RKO (cell line): ENCODE data around the gene B9D1.

ENCODE experiments used
- DNase-seq: peaks from one replicate; pipeline ENCODE4 v3.0.0-alpha.2; 2016; ENCODE audit warnings: low spot score

The B9D1 gene

GRCh38 chr17:19319771-19320505, 42.6 kb downstream of the B9D1 start:
- no peak for DNase-seq

GRCh38 chr17:19318611-19319010, 43.9 kb downstream of the B9D1 start:
- no peak for DNase-seq

DNA sequence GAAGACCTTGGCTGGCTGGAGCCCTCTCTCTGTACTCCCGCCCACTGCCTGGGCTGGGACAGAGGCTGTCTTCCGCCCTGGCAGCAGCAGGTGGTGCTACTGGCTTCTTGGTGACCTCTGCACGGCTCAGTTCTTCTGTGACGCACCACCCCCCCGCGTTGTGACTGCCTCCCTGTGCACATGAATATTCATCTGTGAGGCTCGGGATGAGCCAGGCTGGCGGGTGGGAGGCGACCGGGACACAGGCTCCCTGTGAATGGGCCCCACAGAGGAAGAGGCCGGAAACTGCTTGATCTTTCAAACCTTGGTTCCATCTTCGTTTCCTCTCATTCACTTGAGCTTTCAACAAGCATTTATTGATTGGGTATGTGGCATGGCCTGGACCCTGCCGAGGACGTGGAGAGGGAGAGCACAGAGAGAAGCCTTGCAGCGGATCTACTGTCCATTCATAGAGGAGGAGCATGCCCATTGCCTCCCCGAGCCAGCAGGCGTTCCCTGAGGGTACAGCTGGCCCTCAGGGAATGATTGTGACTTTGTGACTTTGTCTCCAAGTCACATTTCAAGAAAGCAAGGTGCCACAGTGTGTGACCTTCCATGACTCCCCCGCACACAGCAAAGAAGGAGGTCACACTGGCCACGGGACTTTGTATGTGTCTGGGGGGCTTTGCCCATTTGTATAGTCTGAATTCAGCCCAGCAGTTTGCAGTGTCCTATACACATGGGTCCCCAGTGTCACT, 45.0 kb downstream of the B9D1 start:
- DNase-seq: peak; percentile 12

GRCh38 chr17:19316761-19317358, 45.7 kb downstream of the B9D1 start:
- DNase-seq: no peak

- no peak for DNase-seq
These were observed 47.4 kb downstream of the B9D1 start for GRCh38 chr17:19315104-19315503.

GRCh38 chr17:19313746-19314651, 48.5 kb downstream of the B9D1 start:
- DNase-seq: no peak

GRCh38 chr17:19313066-19313745, 49.3 kb downstream of the B9D1 start:
- no peak for DNase-seq

DNA sequence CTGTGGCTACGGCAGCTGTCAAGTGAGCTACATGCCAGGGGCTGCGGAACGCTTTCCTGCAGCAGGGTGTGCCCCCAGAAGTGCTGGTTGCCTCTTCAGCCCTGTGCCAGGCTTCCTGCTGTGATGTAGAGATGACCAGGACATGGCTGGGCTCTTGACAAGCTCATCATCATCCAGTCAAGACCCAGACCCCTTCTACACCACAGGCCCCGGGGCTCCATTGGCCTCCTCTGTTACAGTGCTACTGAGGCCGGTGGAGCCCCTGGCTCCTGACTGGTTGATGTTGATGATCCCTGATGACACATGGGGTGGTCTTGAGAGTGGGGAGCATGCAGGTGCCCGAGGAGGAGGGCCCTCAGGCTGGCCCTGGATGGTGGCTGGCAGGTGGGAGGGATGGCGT, 50.1 kb downstream of the B9D1 start:
- no peak for DNase-seq

DNA sequence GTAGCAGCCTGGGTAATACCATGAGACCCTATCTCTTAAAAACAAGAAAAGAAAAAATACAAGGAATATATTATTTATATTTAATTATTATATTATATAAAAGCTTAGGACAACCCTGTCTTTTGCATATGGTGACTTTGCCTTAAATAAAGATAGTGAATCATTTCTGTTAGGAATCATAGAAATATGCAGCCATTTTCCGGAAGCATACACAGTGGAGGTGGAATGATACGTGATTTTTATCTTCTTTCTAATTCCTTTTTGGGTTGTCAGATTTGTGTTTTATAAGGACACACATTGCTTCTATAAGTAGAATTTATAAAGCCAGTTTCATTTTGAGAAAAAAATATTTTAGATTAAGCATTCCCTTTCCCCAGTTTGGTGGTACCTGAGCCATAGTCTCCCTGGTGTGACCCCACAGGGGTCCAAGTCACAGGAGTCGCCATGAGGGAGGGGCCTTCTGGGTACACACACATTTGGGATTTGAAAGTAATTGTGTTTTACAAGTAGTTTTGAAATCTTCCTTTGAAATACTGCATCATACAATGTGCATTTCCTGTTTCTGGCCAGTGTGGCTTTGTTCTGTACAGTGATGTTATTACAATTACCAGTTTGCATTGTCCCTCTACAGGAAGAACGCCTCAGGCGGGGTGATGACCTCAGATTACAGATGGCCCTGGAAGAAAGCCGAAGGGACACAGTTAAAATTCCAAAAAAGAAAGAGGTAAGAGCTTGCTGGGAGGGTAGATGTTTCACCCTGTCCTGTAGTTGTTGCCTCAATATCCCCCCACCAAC, 50.9 kb downstream of the B9D1 start:
- DNase-seq: no peak

DNA sequence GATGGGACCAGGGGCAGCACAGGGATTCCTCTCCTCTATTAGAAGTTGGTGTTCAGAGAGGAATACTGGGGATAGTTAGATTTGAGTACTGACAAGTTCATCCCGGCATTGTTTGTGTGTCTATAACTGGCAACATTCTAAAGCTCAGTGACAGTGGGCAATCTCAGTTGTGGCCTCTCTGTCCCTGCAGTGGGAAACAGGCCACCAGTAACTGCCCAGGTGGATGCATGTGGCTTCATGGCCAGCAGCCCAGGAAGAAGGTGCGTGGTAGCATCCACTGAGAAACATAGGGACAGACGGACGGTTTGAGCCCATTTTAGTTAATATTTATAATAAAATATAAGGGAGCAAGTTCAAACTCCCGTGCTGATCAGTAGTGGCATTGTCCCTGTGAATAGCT, 51.5 kb downstream of the B9D1 start:
- no peak for DNase-seq

DNA sequence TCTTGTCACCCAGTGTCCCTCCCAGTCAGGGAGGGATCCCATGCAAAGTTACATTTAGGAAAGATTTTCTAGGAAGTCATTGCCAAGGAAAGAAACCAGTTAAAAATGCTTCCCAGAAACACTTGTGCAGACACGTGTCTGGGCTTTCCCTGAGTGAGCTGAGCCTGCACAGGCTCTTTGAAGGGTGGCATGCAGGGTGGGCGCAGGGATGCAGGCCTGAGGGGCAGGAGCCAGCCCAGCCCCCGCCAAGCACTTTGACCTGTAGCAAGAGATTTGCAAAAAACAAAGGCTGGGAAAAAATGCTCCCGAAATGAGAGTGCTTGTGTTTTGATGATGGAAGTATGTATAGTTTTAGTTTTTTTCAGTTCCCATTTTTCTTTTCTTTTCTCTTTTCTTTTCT, 52.4 kb downstream of the B9D1 start:
- no peak for DNase-seq

GRCh38 chr17:19309701-19310100, 52.8 kb downstream of the B9D1 start:
- DNase-seq: no peak

- no peak for DNase-seq
These were observed 54.1 kb downstream of the B9D1 start for GRCh38 chr17:19308398-19308797.

DNA sequence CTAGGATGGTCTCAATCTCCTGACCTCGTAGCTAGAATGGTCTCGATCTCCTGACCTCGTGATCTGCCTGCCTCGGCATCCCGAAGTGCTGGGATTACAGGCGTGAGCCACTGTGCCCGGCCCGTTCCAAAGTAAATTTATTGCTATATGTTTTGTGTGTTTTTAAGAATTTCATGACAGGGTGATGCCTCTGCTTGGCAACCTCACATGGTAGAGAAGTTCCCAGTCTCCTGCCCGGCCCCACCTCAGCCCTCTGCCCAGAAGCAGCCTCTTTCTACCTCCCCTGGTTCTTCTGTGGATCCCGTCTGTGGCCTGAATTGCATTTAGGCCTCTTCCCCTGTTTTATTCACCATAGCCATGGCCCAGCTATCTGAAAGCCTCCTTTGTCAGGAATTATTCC, 55.0 kb downstream of the B9D1 start:
- no peak for DNase-seq

DNA sequence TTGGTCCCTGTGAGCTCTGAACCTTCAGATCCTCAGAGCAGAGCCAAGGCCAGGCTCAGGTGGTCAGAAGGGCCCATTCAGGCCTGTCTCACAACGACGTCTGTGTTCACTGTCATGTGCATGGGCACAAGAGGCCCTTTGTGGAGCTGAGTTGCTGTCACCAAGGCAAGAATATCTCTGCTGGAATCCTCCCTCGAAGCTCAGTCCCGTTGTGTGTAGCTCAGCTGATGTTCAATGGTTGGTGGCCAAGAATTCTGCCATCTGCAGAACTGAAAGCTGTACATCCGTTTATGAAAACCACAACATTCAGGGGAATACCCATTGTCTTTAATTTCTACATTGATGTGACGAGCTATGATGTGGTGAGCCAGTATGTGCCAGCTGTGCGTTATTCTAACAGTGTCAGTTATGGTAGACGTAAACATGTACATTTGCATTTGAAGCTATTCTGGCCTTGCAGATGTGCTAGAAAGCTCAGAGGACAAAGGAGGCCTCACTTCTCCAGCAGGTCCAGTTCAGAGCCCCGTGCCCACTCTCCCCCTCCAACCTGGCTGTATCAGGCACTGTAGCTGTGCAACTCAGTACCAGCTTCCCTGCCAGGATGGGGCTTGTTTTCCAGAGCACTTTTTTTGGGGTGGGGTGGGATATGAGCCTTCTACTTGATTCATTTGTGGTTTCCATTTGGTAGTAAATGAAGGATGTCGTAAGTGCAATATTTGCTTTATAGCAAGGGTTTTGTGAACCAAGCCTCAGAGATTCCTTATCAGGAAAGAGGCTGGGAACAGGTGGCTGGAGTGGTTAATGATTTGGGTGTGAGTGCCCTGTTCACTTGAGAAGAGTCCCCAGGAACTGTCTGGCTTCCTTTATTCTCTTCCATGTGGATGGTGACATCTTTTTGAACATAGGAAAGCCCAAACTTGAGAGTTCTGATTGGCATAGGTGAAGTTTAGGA, 56.1 kb downstream of the B9D1 start:
- DNase-seq: no peak

- no peak for DNase-seq
These were observed 56.8 kb downstream of the B9D1 start for GRCh38 chr17:19305761-19306159.

GRCh38 chr17:19305256-19305655, 57.3 kb downstream of the B9D1 start:
- no peak for DNase-seq

GRCh38 chr17:19304751-19305150, 57.8 kb downstream of the B9D1 start:
- no peak for DNase-seq

DNA sequence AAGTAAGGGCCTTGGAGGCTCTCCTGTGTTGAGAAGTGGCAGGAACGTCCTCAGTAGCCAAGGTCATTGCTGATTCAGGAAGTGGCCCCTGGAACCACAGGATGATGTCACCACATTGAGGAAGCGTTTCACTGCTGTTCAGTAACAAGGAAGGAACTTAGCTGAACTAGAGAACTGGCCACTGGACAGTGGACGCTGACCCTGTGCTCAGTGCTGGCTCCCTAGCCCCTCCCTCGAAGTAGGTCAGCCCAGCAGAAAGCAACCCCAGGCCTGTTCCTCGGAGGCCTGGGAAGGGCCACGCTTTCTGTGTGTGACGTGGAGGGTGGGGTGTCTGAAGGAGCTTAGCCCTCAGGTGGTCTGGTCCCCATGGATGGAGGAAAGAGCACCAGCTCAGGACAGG, 58.3 kb downstream of the B9D1 start:
- DNase-seq: peak; percentile 57

DNA sequence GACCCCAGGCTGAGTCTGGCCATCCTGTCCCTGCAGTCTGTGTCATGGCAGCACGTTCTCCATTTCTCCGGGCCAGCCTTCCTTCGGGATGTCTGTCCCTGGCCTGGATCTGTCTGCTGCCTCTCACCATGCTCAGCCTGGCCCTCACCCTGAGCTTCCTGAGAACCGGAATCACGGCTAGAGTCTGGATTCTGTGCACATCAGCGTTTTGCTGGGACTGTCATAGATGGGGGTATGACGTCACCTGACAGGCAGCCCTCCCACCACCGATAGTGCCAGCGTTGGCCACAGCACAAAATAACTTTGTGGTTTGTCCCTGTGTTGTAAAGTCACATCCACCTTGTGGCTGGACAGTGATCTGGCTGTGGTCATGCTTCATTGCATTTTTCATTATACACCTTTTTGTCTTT, 59.2 kb downstream of the B9D1 start:
- DNase-seq: no peak
